B cell (primary cell): ENCODE data around the gene NAB1. TPM values are rescaled to one million over a fixed set of nuclear protein-coding genes. Genes with fewer than 3 reads are reported as not detected.

Source experiments
- ATAC-seq: fragments of 200-7000 bp; cut with Tn5 transposase; one replicate; pipeline ENCODE4 v1.10.0; 2021; ENCODE audit warnings: low read depth, mild to moderate bottlenecking, moderate number of reproducible peaks, moderate library complexity
- CTCF ChIA-PET: fragments of 350-600 bp; sonication (Branson Sonifier 250); formaldehyde crosslinking; loops from one replicate; lab custom pipeline; 2021; ENCODE audit warnings: antibody characterized with exemption, inconsistent platforms; lab: Charles Lee
- POLR2A ChIA-PET: fragments of 350-600 bp; sonication (Branson Sonifier 250); formaldehyde crosslinking; loops from one replicate; lab custom pipeline; 2021; ENCODE audit warnings: antibody characterized with exemption; lab: Charles Lee
- DNase-seq: peaks from one replicate; pipeline ENCODE4 v3.0.0; 2013
- H2AFZ ChIP-seq: 2 replicates; pipeline ENCODE4 v1.6.1; 2012; ENCODE audit warnings: mild to moderate bottlenecking, low read depth, low read length; ENCODE audit not compliant: insufficient read depth, poor library complexity, severe bottlenecking
- H3K27ac ChIP-seq, 2 donors: 1 replicate in 1 of 2; 2 replicates in 1 of 2; pipeline ENCODE4 v1.5.1; 2012 to 2013; ENCODE audit warnings: low read length in 2 of 2, mild to moderate bottlenecking in 2 of 2, moderate library complexity in 1 of 2
- H3K27me3 ChIP-seq, 4 experiments: fragments of 200-600 bp in 1 of 4; sonication (generic) in 1 of 4; replicated peaks in 1 of 4; 1 replicate in 2 of 4; 2 replicates in 2 of 4; pipeline versions ENCODE4 v1.6.1 to v1.7.0; 2013 to 2016; ENCODE audit warnings: low read length in 3 of 4, mild to moderate bottlenecking in 2 of 4, mixed read lengths in 1 of 4, moderate library complexity in 1 of 4; ENCODE audit not compliant: insufficient read depth in 4 of 4, control insufficient read depth in 3 of 4; ENCODE audit errors: control extremely low read depth in 1 of 4
- H3K36me3 ChIP-seq, 2 experiments: replicated peaks in 1 of 2; 1 replicate in 1 of 2; 2 replicates in 1 of 2; pipeline versions ENCODE4 v1.6.1 to v1.7.1; 2013; ENCODE audit warnings: low read length in 1 of 2; ENCODE audit not compliant: insufficient read depth in 2 of 2, control insufficient read depth in 1 of 2; ENCODE audit errors: control extremely low read depth in 1 of 2, extremely low read depth in 1 of 2
- H3K4me1 ChIP-seq, 2 donors: fragments of 200-600 bp in 1 of 2; sonication (generic) in 1 of 2; 1 replicate in 1 of 2; 2 replicates in 1 of 2; pipeline versions ENCODE4 v1.5.1 to v1.6.1; 2013 to 2017; ENCODE audit warnings: low read length in 2 of 2; ENCODE audit not compliant: control insufficient read depth in 2 of 2, insufficient read depth in 2 of 2
- H3K4me2 ChIP-seq: replicated peaks from 2 replicates; pipeline ENCODE3; 2012; ENCODE audit warnings: mild to moderate bottlenecking, low read depth, low read length; ENCODE audit not compliant: poor library complexity, severe bottlenecking
- H3K4me3 ChIP-seq, 5 experiments: fragments of 200-600 bp in 1 of 5; sonication (generic) in 1 of 5; 1 replicate in 3 of 5; 2 replicates in 2 of 5; pipeline versions ENCODE4 v1.5.1 to v1.7.0; 2011 to 2016; ENCODE audit warnings: low read length in 4 of 5, mild to moderate bottlenecking in 4 of 5, low read depth in 2 of 5, control low read depth in 1 of 5, moderate library complexity in 1 of 5; ENCODE audit not compliant: insufficient read depth in 1 of 5; ENCODE audit errors: control extremely low read depth in 1 of 5, extremely low read depth in 1 of 5
- H3K79me2 ChIP-seq: fragments of 200-600 bp; sonication (generic); one replicate; pipeline ENCODE4 v1.6.0; 2016; ENCODE audit warnings: low read length; ENCODE audit not compliant: control insufficient read depth, insufficient read depth
- H3K9ac ChIP-seq: fragments of 200-600 bp; sonication (generic); 2 replicates; pipeline ENCODE4 v1.6.1; 2017; ENCODE audit warnings: mild to moderate bottlenecking, low read length, moderate library complexity
- H3K9me3 ChIP-seq, 3 donors: one replicate each; pipeline versions ENCODE4 v1.6.1 to v1.7.1; 2013; ENCODE audit warnings: low read length in 2 of 3; ENCODE audit not compliant: control insufficient read depth in 2 of 3, insufficient read depth in 1 of 3; ENCODE audit errors: control extremely low read depth in 1 of 3
- H4K20me1 ChIP-seq: 2 replicates; pipeline ENCODE4 v1.6.0; 2012; ENCODE audit warnings: mild to moderate bottlenecking, low read length; ENCODE audit not compliant: insufficient read depth, control insufficient read depth, poor library complexity, severe bottlenecking
- H3K27ac Mint-ChIP-seq: one replicate; pipeline ENCODE4 v1.8.0; 2021; ENCODE audit warnings: mixed read lengths
- H3K27me3 Mint-ChIP-seq: one replicate; pipeline ENCODE4 v1.8.0; 2021; ENCODE audit warnings: mixed read lengths
- H3K4me1 Mint-ChIP-seq: one replicate; pipeline ENCODE4 v1.8.0; 2021; ENCODE audit warnings: mixed read lengths
- H3K4me3 Mint-ChIP-seq: one replicate; pipeline ENCODE4 v1.8.0; 2021; ENCODE audit warnings: mixed read lengths
- H3K9me3 Mint-ChIP-seq: one replicate; pipeline ENCODE4 v1.8.0; 2022; ENCODE audit warnings: mixed read lengths; ENCODE audit not compliant: insufficient read depth
- EZH2 ChIP-seq: IDR thresholded peaks from 2 replicates; pipeline ENCODE4 v1.6.1; 2012; ENCODE audit warnings: borderline replicate concordance, low read depth, mild to moderate bottlenecking, moderate library complexity, low read length; ENCODE audit not compliant: insufficient read depth, poor library complexity, severe bottlenecking
- WGBS: methylation state at CpG from one replicate; pipeline ENCODE4 v1.1.5; 2013; ENCODE audit warnings: missing lambda C conversion rate; ENCODE audit not compliant: insufficient coverage; 5-methylcytosine and 5-hydroxymethylcytosine counted together
- intact Hi-C: fragments of 100-400 bp; cut with micrococcal nuclease; formaldehyde crosslinking; loops from one replicate; pipeline ENCODE4 v1.10.0; 2022
- polyA plus RNA-seq: library from polyadenylated mRNA; depleted of rRNA; stranded (reverse); fragments of >200 nt; gene quantifications from 2 replicates; pipeline ENCODE4 v1.2.3, GENCODE V29; 2012
- total RNA-seq, 2 donors: library from RNA; stranded (reverse); fragments of 120-200 nt in 1 of 2; gene quantifications; 1 replicate in 1 of 2; 2 replicates in 1 of 2; pipeline versions ENCODE4 v1.2.3 to v1.2.4, GENCODE V29; 2013 to 2022
- TF ChIP-seq, protein P1 (sequence below): fragments of 200-600 bp; IDR thresholded peaks from one replicate; pipeline ENCODE4 v1.8.0; 2022; ENCODE audit warnings: antibody characterized with exemption, mild to moderate bottlenecking

Gene NAB1
- total and polyA plus RNA-seq, 2 donors (not counting 1 experiment from before 2014, with no cell fraction given): 6.3 to 24.9 TPM

DNA sequence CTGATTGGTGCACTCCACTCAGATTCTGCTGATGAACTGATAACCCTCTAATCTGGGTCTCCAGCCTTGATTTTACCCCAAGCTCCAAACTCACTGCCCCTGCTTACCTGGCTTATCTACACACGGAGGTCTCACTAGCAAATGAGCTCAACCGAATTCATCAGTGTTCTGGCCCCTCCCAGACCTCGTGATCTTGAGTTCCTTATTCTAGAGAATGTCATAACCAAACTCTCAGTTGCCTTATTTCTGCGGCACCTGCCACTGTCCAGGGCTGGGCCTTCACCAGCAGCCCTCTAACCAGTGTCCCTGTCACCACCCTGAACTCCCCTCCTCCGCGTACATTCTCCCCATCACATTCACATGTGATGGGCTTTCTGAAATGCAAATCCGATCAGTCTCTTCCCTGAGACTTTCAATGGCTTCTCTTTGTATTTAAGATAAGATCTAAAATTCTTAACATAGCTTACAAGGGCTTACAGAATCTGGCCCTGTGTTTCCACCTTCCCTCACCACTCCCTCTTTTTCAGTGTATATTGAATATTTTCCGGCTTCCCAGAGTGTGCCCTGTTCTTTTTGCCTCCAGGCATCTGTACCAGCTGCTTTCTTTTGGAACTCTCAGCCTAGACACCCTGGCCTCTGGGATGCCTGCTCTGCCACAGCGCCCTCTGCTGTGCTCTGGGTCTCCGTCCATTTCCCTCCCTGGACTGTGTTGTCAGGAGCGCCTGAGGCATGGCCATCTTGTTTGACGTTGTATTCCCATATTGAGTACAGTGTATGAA, 31.1 kb downstream of the NAB1 start:
- WGBS: 78% methylated on average over 11 of the region's 12 CpGs
- DNase-seq: peak; percentile 72
- Histone ChIP-seq H4K20me1 (no peaks in the 10 kb centered on the region), H3K4me1 (peaks cover 14 to 21% of the 10 kb centered on the region in 2 donors), H3K9me3 (no peaks in the 10 kb centered on the region), H3K27me3 (no peaks in the 10 kb centered on the region), H3K79me2 (no peaks in the 10 kb centered on the region), H3K4me3 (peak overlapping the region in 1 of 5 experiments; percentile 1), H3K36me3 (no peaks in the 10 kb centered on the region), H3K4me2 (peak overlapping the region; percentile 31), H2AFZ (peak overlapping the region; percentile 45), H3K27ac (peak overlapping the region; percentile 27 to 37), H3K9ac (no peak overlapping the region)
- no peak for TF ChIP-seq EZH2
- TF ChIP-seq, protein P1, sequence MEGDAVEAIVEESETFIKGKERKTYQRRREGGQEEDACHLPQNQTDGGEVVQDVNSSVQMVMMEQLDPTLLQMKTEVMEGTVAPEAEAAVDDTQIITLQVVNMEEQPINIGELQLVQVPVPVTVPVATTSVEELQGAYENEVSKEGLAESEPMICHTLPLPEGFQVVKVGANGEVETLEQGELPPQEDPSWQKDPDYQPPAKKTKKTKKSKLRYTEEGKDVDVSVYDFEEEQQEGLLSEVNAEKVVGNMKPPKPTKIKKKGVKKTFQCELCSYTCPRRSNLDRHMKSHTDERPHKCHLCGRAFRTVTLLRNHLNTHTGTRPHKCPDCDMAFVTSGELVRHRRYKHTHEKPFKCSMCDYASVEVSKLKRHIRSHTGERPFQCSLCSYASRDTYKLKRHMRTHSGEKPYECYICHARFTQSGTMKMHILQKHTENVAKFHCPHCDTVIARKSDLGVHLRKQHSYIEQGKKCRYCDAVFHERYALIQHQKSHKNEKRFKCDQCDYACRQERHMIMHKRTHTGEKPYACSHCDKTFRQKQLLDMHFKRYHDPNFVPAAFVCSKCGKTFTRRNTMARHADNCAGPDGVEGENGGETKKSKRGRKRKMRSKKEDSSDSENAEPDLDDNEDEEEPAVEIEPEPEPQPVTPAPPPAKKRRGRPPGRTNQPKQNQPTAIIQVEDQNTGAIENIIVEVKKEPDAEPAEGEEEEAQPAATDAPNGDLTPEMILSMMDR: peak; percentile 78
- Mint-ChIP-seq H3K4me1 (peaks cover 38% of the 10 kb centered on the region), H3K27me3 (no peaks in the 10 kb centered on the region), H3K9me3 (no peaks in the 10 kb centered on the region), H3K4me3 (peak overlapping the region; percentile 62), H3K27ac (peak overlapping the region; percentile 88)
- CTCF ChIA-PET: interaction anchor here (0.6 to 4.4 kb wide), 26 partner anchors 9 to 592 kb away, joined by 3 to 41 read pairs (median 4); partner anchors contain the start of genes INPP1, MFSD6, NAB1 and NEMP2
- ATAC-seq: peak; percentile 86
- POLR2A ChIA-PET: interaction anchor here (1.2 to 1.6 kb wide), 2 partner anchors 31 to 146 kb away, joined by 4 to 5 read pairs; partner anchors contain the start of genes NAB1 and NEMP2
- intact Hi-C loops: loop anchor here (1.0 to 10.0 kb wide), 3 partner anchors 31 to 595 kb away; partner anchors contain the start of gene NAB1

DNA sequence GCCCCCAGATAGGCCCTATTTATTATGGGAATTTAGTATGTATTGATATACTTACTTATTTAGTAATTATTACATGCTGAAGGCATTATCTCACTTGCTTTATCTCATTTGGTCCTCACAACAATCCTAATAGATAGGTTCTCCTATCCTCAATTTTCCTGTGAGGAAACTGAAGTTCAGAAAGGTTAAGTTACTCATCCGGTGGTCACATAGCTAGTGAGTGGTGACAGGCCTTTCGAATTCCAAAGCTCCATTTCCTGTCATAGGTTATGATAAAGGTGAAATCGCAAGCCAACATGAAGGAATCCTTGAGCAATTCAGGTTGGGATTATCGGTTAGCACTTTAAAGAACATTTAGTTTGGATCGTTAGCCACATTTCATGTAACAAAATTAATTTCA, 33.3 kb downstream of the NAB1 start:
- Histone ChIP-seq H3K27me3 (no peaks in the 10 kb centered on the region), H3K4me2 (no peak overlapping the region), H3K4me1 (peaks cover 14 to 21% of the 10 kb centered on the region in 2 donors), H3K4me3 (no peak overlapping the region), H2AFZ (no peak overlapping the region), H3K9me3 (no peaks in the 10 kb centered on the region), H3K36me3 (peaks cover 0 to 3% of the 10 kb centered on the region in 2 experiments), H3K79me2 (no peaks in the 10 kb centered on the region), H3K9ac (no peak overlapping the region), H4K20me1 (no peaks in the 10 kb centered on the region), H3K27ac (no peak overlapping the region)
- DNase-seq (no peak), ATAC-seq (no peak)
- no CpG with 5 or more reads among the region's 5 CpGs for WGBS
- no peak overlapping the region for H3K4me3 Mint-ChIP-seq
- intact Hi-C loops: loop anchor here (10.0 kb wide), 1 partner anchor 597 kb away; no protein-coding TSS in a partner anchor
- no peaks in the 10 kb centered on the region for H3K9me3 Mint-ChIP-seq
- POLR2A ChIA-PET: no interaction called here
- no peak for TF ChIP-seq EZH2
- peaks cover 29% of the 10 kb centered on the region for H3K4me1 Mint-ChIP-seq
- CTCF ChIA-PET: interaction anchor here (3.0 kb wide), 1 partner anchor 297 kb away, joined by 13 read pairs; no protein-coding TSS in a partner anchor
- no peaks in the 10 kb centered on the region for H3K27me3 Mint-ChIP-seq
- no peak overlapping the region for H3K27ac Mint-ChIP-seq
